HepG2 (cell line): ENCODE measurements around the gene RAD54L. TPM values are rescaled to one million over a fixed set of nuclear protein-coding genes. Genes with fewer than 3 reads are reported as not detected.

ENCODE experiments used
- ARHGAP35 ChIP-seq: sonication (generic); formaldehyde crosslinking; IDR thresholded peaks from 2 replicates; pipeline ENCODE4 v1.9.0; 2022; ENCODE audit warnings: mild to moderate bottlenecking, inconsistent platforms, moderate library complexity, missing genetic modification reagents, borderline replicate concordance
- ATF7-NPFF ChIP-seq: sonication (generic); formaldehyde crosslinking; IDR thresholded peaks from 2 replicates; pipeline ENCODE4 v1.8.1; 2023; ENCODE audit warnings: mild to moderate bottlenecking, low read depth, missing genetic modification reagents, moderate library complexity
- CAMTA2 ChIP-seq: sonication (generic); formaldehyde crosslinking; IDR thresholded peaks from 2 replicates; pipeline ENCODE4 v1.4.0; 2020; ENCODE audit warnings: mild to moderate bottlenecking, missing genetic modification reagents, borderline replicate concordance
- DNMT1 ChIP-seq: sonication (generic); formaldehyde crosslinking; IDR thresholded peaks from 2 replicates; pipeline ENCODE4 v1.5.1; 2020; ENCODE audit warnings: mild to moderate bottlenecking, missing genetic modification reagents
- EED ChIP-seq: sonication (generic); formaldehyde crosslinking; IDR thresholded peaks from 2 replicates; pipeline ENCODE4 v1.5.0; 2020; ENCODE audit warnings: mild to moderate bottlenecking, missing genetic modification reagents
- HNF4A ChIP-seq: sonication (generic); formaldehyde crosslinking; IDR thresholded peaks from 2 replicates; pipeline ENCODE4 v1.4.0; 2020; ENCODE audit warnings: missing genetic modification reagents
- HNRNPUL1 ChIP-seq: fragments of 200-400 bp; formaldehyde crosslinking; IDR thresholded peaks from 2 replicates; pipeline ENCODE4 v1.6.1; 2017; ENCODE audit warnings: low read depth, mild to moderate bottlenecking, low read length, moderate library complexity
- MTF2 ChIP-seq: sonication (generic); formaldehyde crosslinking; IDR thresholded peaks from 2 replicates; pipeline ENCODE4 v1.5.0; 2020; ENCODE audit warnings: missing genetic modification reagents, borderline replicate concordance
- PCBP1 ChIP-seq: fragments of 200-400 bp; formaldehyde crosslinking; IDR thresholded peaks from 2 replicates; pipeline ENCODE4 v1.6.1; 2017; ENCODE audit warnings: mild to moderate bottlenecking, low read depth, low read length, borderline replicate concordance
- RFXANK ChIP-seq: IDR thresholded peaks from 2 replicates; pipeline ENCODE4 v1.6.1; 2016
- SRSF1 ChIP-seq: fragments of 200-400 bp; formaldehyde crosslinking; optimal IDR thresholded peaks from 2 replicates; pipeline ENCODE3; 2017; ENCODE audit warnings: mild to moderate bottlenecking, low read depth, low read length, moderate library complexity
- TAF15 ChIP-seq: fragments of 200-400 bp; formaldehyde crosslinking; IDR thresholded peaks from one replicate; pipeline ENCODE4 v1.6.1; 2018; ENCODE audit warnings: mild to moderate bottlenecking, low read depth, low read length; ENCODE audit not compliant: poor library complexity, severe bottlenecking
- THYN1 ChIP-seq: sonication (generic); formaldehyde crosslinking; IDR thresholded peaks from 2 replicates; pipeline ENCODE4 v1.8.1; 2023; ENCODE audit warnings: low read depth, mild to moderate bottlenecking, moderate library complexity, missing genetic modification reagents, borderline replicate concordance
- TRIM24 ChIP-seq: sonication (generic); formaldehyde crosslinking; IDR thresholded peaks from 2 replicates; pipeline ENCODE4 v1.8.0; 2022; ENCODE audit warnings: mild to moderate bottlenecking, missing genetic modification reagents
- YY1 ChIP-seq: IDR thresholded peaks from 2 replicates; pipeline ENCODE4 v1.6.1; 2011; ENCODE audit warnings: low read length, low read depth, moderate library complexity, mild to moderate bottlenecking; ENCODE audit not compliant: insufficient read depth, insufficient replicate concordance
- ZNF235 ChIP-seq: sonication (generic); formaldehyde crosslinking; IDR thresholded peaks from 2 replicates; pipeline ENCODE4 v1.8.1; 2023; ENCODE audit warnings: mild to moderate bottlenecking, missing genetic modification reagents, borderline replicate concordance
- ZNF382 ChIP-seq: sonication (generic); formaldehyde crosslinking; IDR thresholded peaks from 2 replicates; pipeline ENCODE4 v1.5.0; 2020; ENCODE audit warnings: missing genetic modification reagents, mild to moderate bottlenecking, borderline replicate concordance
- ZNF44 ChIP-seq: sonication (generic); formaldehyde crosslinking; IDR thresholded peaks from 2 replicates; pipeline ENCODE4 v1.5.1; 2020; ENCODE audit warnings: mild to moderate bottlenecking, missing genetic modification reagents
- ZNF510 ChIP-seq: sonication (generic); formaldehyde crosslinking; IDR thresholded peaks from 2 replicates; pipeline ENCODE4 v1.4.0; 2020; ENCODE audit warnings: low read depth, mild to moderate bottlenecking, missing genetic modification reagents
- ZNF879 ChIP-seq: sonication (generic); formaldehyde crosslinking; IDR thresholded peaks from 2 replicates; pipeline ENCODE4 v1.8.1; 2023; ENCODE audit warnings: missing genetic modification reagents
- polyA plus RNA-seq, 8 experiments: library from polyadenylated mRNA; depleted of rRNA in 3 of 8; stranded (reverse) in 7 of 8; unstranded in 1 of 8; fragments of >200 nt; fragmentation: Illumina TruSeq in 4 of 8; extraction: Trizol in 4 of 8; gene quantifications; 2 replicates each; pipeline versions ENCODE4 v1.2.1 to v1.2.3, GENCODE V29; 2011 to 2016; ENCODE audit warnings: low read depth in 4 of 8, missing spikeins in 1 of 8, mixed read lengths in 1 of 8; ENCODE audit not compliant: insufficient read depth in 1 of 8
- total RNA-seq, 5 experiments: library from RNA; depleted of rRNA; stranded (reverse); fragments of >200 nt; fragmentation: Illumina TruSeq; extraction: Trizol; gene quantifications; 2 replicates each; pipeline ENCODE4 v1.2.3, GENCODE V29; 2016; ENCODE audit warnings: low read depth in 1 of 5
- TF ChIP-seq, protein P1 (sequence below): sonication (generic); formaldehyde crosslinking; IDR thresholded peaks from 2 replicates; pipeline ENCODE4 v1.4.0; 2020; ENCODE audit warnings: missing genetic modification reagents, borderline replicate concordance
- TF ChIP-seq, protein P2 (sequence below): fragments of 450-650 bp; IDR thresholded peaks from 2 replicates; pipeline ENCODE4 v1.6.1; 2016
- TF ChIP-seq, protein P3 (sequence below): sonication (generic); formaldehyde crosslinking; IDR thresholded peaks from 2 replicates; pipeline ENCODE4 v1.5.0; 2020; ENCODE audit warnings: missing genetic modification reagents

Gene RAD54L
- total and polyA plus RNA-seq, 2 of the 13 experiments (the other 11 are each of a cell fraction or from before 2014, with no cell fraction given): 10.2 to 30.0 TPM

DNA sequence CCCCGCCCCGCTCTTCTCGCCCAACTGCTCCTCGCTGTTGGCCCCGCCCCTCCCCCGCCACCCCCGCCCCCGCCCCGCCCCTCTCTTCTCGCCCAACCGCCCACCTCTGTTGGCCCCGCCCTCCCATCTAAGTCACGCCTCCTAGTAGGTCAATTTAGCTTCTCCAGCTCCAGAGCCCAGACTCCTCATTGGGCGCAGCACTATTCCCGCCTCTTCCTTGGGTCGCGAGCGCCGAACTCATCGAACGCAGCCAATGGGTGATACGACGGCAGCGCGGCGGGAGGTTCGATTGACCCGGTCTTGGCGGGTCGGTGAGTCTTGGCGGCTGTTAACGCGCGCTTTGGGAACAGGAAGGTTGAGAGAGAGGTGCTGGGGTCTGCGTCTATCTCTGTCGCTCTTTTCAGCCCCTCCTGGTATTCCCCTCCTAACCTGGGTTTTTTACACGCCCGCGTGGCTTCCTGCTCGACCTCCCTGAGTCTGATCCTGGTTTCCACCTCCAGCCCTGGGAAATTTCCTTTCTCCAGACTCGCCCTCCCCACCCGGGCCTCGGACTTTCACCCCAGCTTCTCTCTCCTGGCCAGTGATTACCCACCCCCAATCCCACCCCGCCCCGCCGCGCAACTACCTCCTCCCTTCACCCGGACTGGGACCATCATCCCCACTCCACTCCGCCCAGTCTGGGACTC is at the start of gene RAD54L (continued):
- TF ChIP-seq PCBP1: 0 out of 2 replicates have a peak, but pooled peaks have one; percentile 38
- TF ChIP-seq ZNF879 (CRISPR knock-in tag): no peak
- peak; percentile 64 for TF ChIP-seq HNF4A
- TF ChIP-seq, protein P1, sequence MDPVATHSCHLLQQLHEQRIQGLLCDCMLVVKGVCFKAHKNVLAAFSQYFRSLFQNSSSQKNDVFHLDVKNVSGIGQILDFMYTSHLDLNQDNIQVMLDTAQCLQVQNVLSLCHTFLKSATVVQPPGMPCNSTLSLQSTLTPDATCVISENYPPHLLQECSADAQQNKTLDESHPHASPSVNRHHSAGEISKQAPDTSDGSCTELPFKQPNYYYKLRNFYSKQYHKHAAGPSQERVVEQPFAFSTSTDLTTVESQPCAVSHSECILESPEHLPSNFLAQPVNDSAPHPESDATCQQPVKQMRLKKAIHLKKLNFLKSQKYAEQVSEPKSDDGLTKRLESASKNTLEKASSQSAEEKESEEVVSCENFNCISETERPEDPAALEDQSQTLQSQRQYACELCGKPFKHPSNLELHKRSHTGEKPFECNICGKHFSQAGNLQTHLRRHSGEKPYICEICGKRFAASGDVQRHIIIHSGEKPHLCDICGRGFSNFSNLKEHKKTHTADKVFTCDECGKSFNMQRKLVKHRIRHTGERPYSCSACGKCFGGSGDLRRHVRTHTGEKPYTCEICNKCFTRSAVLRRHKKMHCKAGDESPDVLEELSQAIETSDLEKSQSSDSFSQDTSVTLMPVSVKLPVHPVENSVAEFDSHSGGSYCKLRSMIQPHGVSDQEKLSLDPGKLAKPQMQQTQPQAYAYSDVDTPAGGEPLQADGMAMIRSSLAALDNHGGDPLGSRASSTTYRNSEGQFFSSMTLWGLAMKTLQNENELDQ: no peak
- TF ChIP-seq ZNF382 (CRISPR knock-in tag): no peak
- TF ChIP-seq CAMTA2 (CRISPR knock-in tag): peak; percentile 74
- TF ChIP-seq ATF7-NPFF: peak; percentile 97
- TF ChIP-seq HNRNPUL1: no peak
- TF ChIP-seq ARHGAP35 (CRISPR knock-in tag): no peak
- peak; percentile 82 for TF ChIP-seq YY1
- peak; percentile 75 for TF ChIP-seq TAF15
- peak; percentile 77; the same call in 1 of the 2 replicates for TF ChIP-seq ZNF235
- peak; percentile 71 for TF ChIP-seq SRSF1
- no peak for TF ChIP-seq ZNF510 (CRISPR knock-in tag)
- no peak for TF ChIP-seq RFXANK
- no peak for TF ChIP-seq ZNF44 (CRISPR knock-in tag)
- no peak for TF ChIP-seq EED (CRISPR knock-in tag)
- TF ChIP-seq THYN1 (CRISPR knock-in tag): no peak
- no peak for TF ChIP-seq MTF2 (CRISPR knock-in tag)
- TF ChIP-seq, protein P2, sequence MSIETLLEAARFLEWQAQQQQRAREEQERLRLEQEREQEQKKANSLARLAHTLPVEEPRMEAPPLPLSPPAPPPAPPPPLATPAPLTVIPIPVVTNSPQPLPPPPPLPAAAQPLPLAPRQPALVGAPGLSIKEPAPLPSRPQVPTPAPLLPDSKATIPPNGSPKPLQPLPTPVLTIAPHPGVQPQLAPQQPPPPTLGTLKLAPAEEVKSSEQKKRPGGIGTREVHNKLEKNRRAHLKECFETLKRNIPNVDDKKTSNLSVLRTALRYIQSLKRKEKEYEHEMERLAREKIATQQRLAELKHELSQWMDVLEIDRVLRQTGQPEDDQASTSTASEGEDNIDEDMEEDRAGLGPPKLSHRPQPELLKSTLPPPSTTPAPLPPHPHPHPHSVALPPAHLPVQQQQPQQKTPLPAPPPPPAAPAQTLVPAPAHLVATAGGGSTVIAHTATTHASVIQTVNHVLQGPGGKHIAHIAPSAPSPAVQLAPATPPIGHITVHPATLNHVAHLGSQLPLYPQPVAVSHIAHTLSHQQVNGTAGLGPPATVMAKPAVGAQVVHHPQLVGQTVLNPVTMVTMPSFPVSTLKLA: peak; percentile 53
- TF ChIP-seq DNMT1: no peak
- TF ChIP-seq, protein P3, sequence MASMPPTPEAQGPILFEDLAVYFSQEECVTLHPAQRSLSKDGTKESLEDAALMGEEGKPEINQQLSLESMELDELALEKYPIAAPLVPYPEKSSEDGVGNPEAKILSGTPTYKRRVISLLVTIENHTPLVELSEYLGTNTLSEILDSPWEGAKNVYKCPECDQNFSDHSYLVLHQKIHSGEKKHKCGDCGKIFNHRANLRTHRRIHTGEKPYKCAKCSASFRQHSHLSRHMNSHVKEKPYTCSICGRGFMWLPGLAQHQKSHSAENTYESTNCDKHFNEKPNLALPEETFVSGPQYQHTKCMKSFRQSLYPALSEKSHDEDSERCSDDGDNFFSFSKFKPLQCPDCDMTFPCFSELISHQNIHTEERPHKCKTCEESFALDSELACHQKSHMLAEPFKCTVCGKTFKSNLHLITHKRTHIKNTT (CRISPR knock-in tag): no peak
- no peak for TF ChIP-seq TRIM24 (CRISPR knock-in tag)
